ENCODE results near the gene SFMBT2.
"Not testable (repeated sequence)": the region's sequence is repeated elsewhere in the genome, so short reads cannot be mapped to it uniquely, and the experiment has no call there.

GRCh38 chr10:7390689-7391110 lies 20.1 kb downstream of the SFMBT2 start:
- not testable (repeated sequence) for TF ChIP-seq POLR2AphosphoS5, POLR2A (IDR thresholded peaks at IDR 0.05; ENCODE audit: low read depth, low read length)

All from GM12892 (cell line).